ENCODE data around the gene EXOC4. TPM values are rescaled to one million over a fixed set of nuclear protein-coding genes. Genes with fewer than 3 reads are reported as not detected.

The EXOC4 gene
- total RNA-seq, 1 experiment from 2014 or later: 75.8 TPM

- H2AK5ac ChIP-seq (ENCODE audit: insufficient read length, low read length): no peak overlapping the region
- H4K91ac ChIP-seq (ENCODE audit: insufficient read length, low read depth, low read length): no peak overlapping the region
- no peak overlapping the region for H3K56ac ChIP-seq (ENCODE audit: insufficient read length, low read depth, low read length)
- H3K23me2 ChIP-seq (ENCODE audit: insufficient read length, low read depth, low read length, poor library complexity, severe bottlenecking): no peaks in the 10 kb centered on the region
- no peaks in the 10 kb centered on the region; the same call in 1 of the 2 replicates for H3K4me1 ChIP-seq (ENCODE audit: insufficient read depth, low read length)
- no peak overlapping the region for H2BK120ac ChIP-seq (ENCODE audit: low read depth, low read length, poor library complexity, severe bottlenecking)
- H3K79me2 ChIP-seq (ENCODE audit: insufficient read depth, low read length): no peaks in the 10 kb centered on the region
- no peak overlapping the region for H3K18ac ChIP-seq (ENCODE audit: insufficient read length, low read depth, low read length)
- H4K20me1 ChIP-seq (ENCODE audit: control insufficient read depth, insufficient read depth, insufficient read length): no peaks in the 10 kb centered on the region
- H3K79me1 ChIP-seq (ENCODE audit: insufficient read depth, low read depth, low read length, poor library complexity, severe bottlenecking): no peaks in the 10 kb centered on the region
- no peak overlapping the region for H4K8ac ChIP-seq (replicated peaks; ENCODE audit: insufficient read length, low read depth, low read length)
- Mint-ChIP-seq H3K36me3 (ENCODE audit: insufficient read depth in 1 of 3, low read depth in 3 of 3) (no peaks in the 10 kb centered on the region), H3K27me3 (ENCODE audit: low read depth) (no peaks in the 10 kb centered on the region), H3K4me1 (peaks cover 11 to 17% of the 10 kb centered on the region in 2 experiments), H3K27ac (peak overlapping the region in 1 of 3 experiments; percentile 24; a peak in 2 of 7 replicates), H3K9me3 (no peaks in the 10 kb centered on the region), H3K4me3 (no peak overlapping the region)
- no peak overlapping the region for H3K4ac ChIP-seq (ENCODE audit: low read depth, low read length)
- no peak overlapping the region for H3K4me2 ChIP-seq (ENCODE audit: insufficient read depth, insufficient read length, low read length)
- no peaks in the 10 kb centered on the region for H3K9me3 ChIP-seq (ENCODE audit: control insufficient read depth, low read depth, low read length)
- DNase-seq: no peak
- no peak overlapping the region for H2BK15ac ChIP-seq (ENCODE audit: low read depth, low read length)
- H2BK20ac ChIP-seq (ENCODE audit: low read depth, low read length, poor library complexity, severe bottlenecking): no peak overlapping the region
- no peak overlapping the region for H4K5ac ChIP-seq (ENCODE audit: insufficient read length, low read depth, low read length)
- no peaks in the 10 kb centered on the region for H3K27me3 ChIP-seq (ENCODE audit: insufficient read depth, low read length)
- no peak overlapping the region for H3K23ac ChIP-seq (ENCODE audit: insufficient read length, low read depth, low read length)
- no peak overlapping the region for H3K14ac ChIP-seq (ENCODE audit: insufficient read depth, low read length)
- H3K27ac ChIP-seq (ENCODE audit: insufficient read length, low read depth, low read length): no peak overlapping the region
- H2BK5ac ChIP-seq (ENCODE audit: insufficient read length, low read length): no peak overlapping the region
- H2AFZ ChIP-seq (ENCODE audit: low read length): no peak overlapping the region
- TF ChIP-seq CTCF (conservative IDR thresholded peaks at IDR 0.05): no peak
- H3K9ac ChIP-seq (ENCODE audit: extremely low read depth, insufficient read length, low read length): no peak overlapping the region
- no peak overlapping the region for H2BK12ac ChIP-seq (ENCODE audit: insufficient read length, low read depth, low read length)
- H3T11ph ChIP-seq (ENCODE audit: low read length): no peak overlapping the region
Observed at GRCh38 chr7:133770863-133771492, 518.1 kb downstream of the EXOC4 start.
